HCT116 (cell line): ENCODE data around the gene SENP1. TPM values are rescaled to one million over a fixed set of nuclear protein-coding genes. Genes with fewer than 3 reads are reported as not detected.

Source experiments
- ATAC-seq: fragments of 200-7000 bp; cut with Tn5 transposase; 2 replicates; pipeline ENCODE4 v1.9.1; 2020; ENCODE audit warnings: mild to moderate bottlenecking, moderate library complexity
- BruUV-seq: library from RNA; stranded (reverse); fragments of 400-500 nt; replicated peaks from 2 replicates; lab custom pipeline; 2021; lab: Mats Ljungman, UMichigan
- CTCF ChIA-PET: fragments of 300-600 bp; sonication (Branson Sonifier 250); formaldehyde crosslinking; loops from one replicate; lab custom pipeline; 2021; ENCODE audit warnings: antibody characterized with exemption; lab: Charles Lee
- POLR2A ChIA-PET: fragments of 300-600, 350-600 bp; sonication (Branson Sonifier 250); formaldehyde crosslinking; loops from one replicate; lab custom pipeline; 2021; ENCODE audit warnings: antibody characterized with exemption; lab: Charles Lee
- RAD21 ChIA-PET, 2 experiments: fragments of 300-600 bp; sonication (Branson Sonifier 250); formaldehyde crosslinking; loops; one replicate each; lab custom pipeline; 2023; ENCODE audit warnings: low total read pairs in 2 of 2; ENCODE audit not compliant: uncharacterized antibody in 2 of 2, unreplicated experiment in 2 of 2, low non-redundant PET in 1 of 2; lab: Charles Lee
- DNase-seq: peaks from one replicate; pipeline ENCODE4 v3.0.0-alpha.2; 2010; ENCODE audit warnings: low read depth, low spot score
- H2AFZ ChIP-seq: fragments of 200-600 bp; shearing (Covaris generic), sonication (generic); 2 replicates; pipeline ENCODE4 v1.6.1; 2017; ENCODE audit warnings: low read depth, mixed run types, mixed read lengths, antibody characterized with exemption, low read length; ENCODE audit not compliant: poor library complexity, severe bottlenecking
- H3K27ac ChIP-seq: 2 replicates; pipeline ENCODE4 v1.5.1; 2012; ENCODE audit warnings: low read depth, low read length
- H3K27me3 ChIP-seq: fragments of 200-600 bp; sonication (generic); 2 replicates; pipeline ENCODE4 v1.6.1; 2016; ENCODE audit warnings: mixed run types, low read length, mixed read lengths; ENCODE audit not compliant: insufficient read depth
- H3K36me3 ChIP-seq, 2 experiments: fragments of 200-500 bp in 1 of 2; fragments of 200-600 bp in 1 of 2; sonication (Bioruptor generic) in 1 of 2; sonication (generic) in 1 of 2; 2 replicates each; pipeline versions ENCODE4 v1.5.1 to v1.6.1; 2014 to 2016; ENCODE audit warnings: low read length in 2 of 2, inconsistent platforms in 1 of 2, mixed read lengths in 1 of 2, mixed run types in 1 of 2; ENCODE audit not compliant: insufficient read depth in 2 of 2, control insufficient read depth in 1 of 2
- H3K4me1 ChIP-seq, 2 experiments: fragments of 200-600 bp in 1 of 2; sonication (generic) in 1 of 2; 2 replicates each; pipeline versions ENCODE4 v1.5.1 to v1.6.1; 2012 to 2017; ENCODE audit warnings: low read length in 2 of 2, inconsistent platforms in 1 of 2, mild to moderate bottlenecking in 1 of 2, mixed read lengths in 1 of 2, mixed run types in 1 of 2, moderate library complexity in 1 of 2; ENCODE audit not compliant: insufficient read depth in 2 of 2, control insufficient read depth in 1 of 2
- H3K4me2 ChIP-seq: fragments of 200-600 bp; sonication (generic); 2 replicates; pipeline ENCODE4 v1.6.1; 2017; ENCODE audit warnings: mixed run types, low read length, mixed read lengths
- H3K4me3 ChIP-seq, 2 experiments: fragments of 200-600 bp in 1 of 2; sonication (generic) in 1 of 2; replicated peaks in 1 of 2; 2 replicates each; pipeline ENCODE4 v1.5.1; 2011 to 2016; ENCODE audit warnings: low read length in 2 of 2, control low read depth in 1 of 2, low read depth in 1 of 2, mild to moderate bottlenecking in 1 of 2, mixed read lengths in 1 of 2, mixed run types in 1 of 2
- H3K79me2 ChIP-seq: fragments of 200-600 bp; sonication (generic); 2 replicates; pipeline ENCODE4 v1.6.1; 2017; ENCODE audit warnings: mild to moderate bottlenecking, mixed run types, low read length, moderate library complexity, mixed read lengths; ENCODE audit not compliant: insufficient read depth
- H3K9ac ChIP-seq: fragments of 200-600 bp; sonication (generic); 2 replicates; pipeline ENCODE4 v1.6.1; 2016; ENCODE audit warnings: low read length, mixed read lengths
- H3K9me2 ChIP-seq: fragments of 200-600 bp; sonication (generic), shearing (Covaris generic); 2 replicates; pipeline ENCODE4 v1.6.1; 2017; ENCODE audit warnings: mixed run types, mild to moderate bottlenecking, moderate library complexity; ENCODE audit not compliant: insufficient read depth
- H3K9me3 ChIP-seq, 2 experiments: fragments of 200-500 bp in 1 of 2; fragments of 200-600 bp in 1 of 2; sonication (Bioruptor generic) in 1 of 2; sonication (generic) in 1 of 2; 2 replicates each; pipeline ENCODE4 v1.6.1; 2014 to 2017; ENCODE audit warnings: low read length in 2 of 2, mixed read lengths in 2 of 2, inconsistent platforms in 1 of 2, low read depth in 1 of 2, mild to moderate bottlenecking in 1 of 2, mixed run types in 1 of 2, moderate library complexity in 1 of 2; ENCODE audit not compliant: control insufficient read depth in 1 of 2, insufficient read depth in 1 of 2
- H4K20me1 ChIP-seq: fragments of 200-600 bp; sonication (generic), shearing (Covaris generic); 2 replicates; pipeline ENCODE4 v1.6.1; 2017; ENCODE audit warnings: mixed run types, mild to moderate bottlenecking, moderate library complexity; ENCODE audit not compliant: insufficient read depth
- CBX3 ChIP-seq: IDR thresholded peaks from 2 replicates; pipeline ENCODE4 v1.6.1; 2012; ENCODE audit warnings: low read depth
- CEBPB ChIP-seq: IDR thresholded peaks from 2 replicates; pipeline ENCODE4 v1.6.1; 2012; ENCODE audit warnings: low read depth
- EGR1 ChIP-seq: IDR thresholded peaks from 2 replicates; pipeline ENCODE4 v1.6.1; 2012; ENCODE audit warnings: low read depth
- ELF1 ChIP-seq: IDR thresholded peaks from 2 replicates; pipeline ENCODE4 v1.6.1; 2012; ENCODE audit warnings: low read depth, borderline replicate concordance
- EZH2 ChIP-seq: fragments of 200-600 bp; sonication (generic); IDR thresholded peaks from 2 replicates; pipeline ENCODE4 v1.6.1; 2017; ENCODE audit warnings: antibody characterized with exemption, mixed run types
- EZH2phosphoT487 ChIP-seq: fragments of 200-600 bp; IDR thresholded peaks from 2 replicates; pipeline ENCODE4 v1.6.1; 2018; ENCODE audit warnings: antibody characterized with exemption, borderline replicate concordance
- FOSL1 ChIP-seq: IDR thresholded peaks from 2 replicates; pipeline ENCODE4 v1.6.1; 2012; ENCODE audit warnings: low read depth
- RAD21 ChIP-seq: IDR thresholded peaks from 2 replicates; pipeline ENCODE4 v1.6.1; 2012; ENCODE audit warnings: low read depth, mild to moderate bottlenecking
- SIN3A ChIP-seq: IDR thresholded peaks from 2 replicates; pipeline ENCODE4 v1.6.1; 2012; ENCODE audit warnings: low read depth
- SRF ChIP-seq: IDR thresholded peaks from 2 replicates; pipeline ENCODE4 v1.6.1; 2012; ENCODE audit warnings: low read depth
- TCF7L2 ChIP-seq: IDR thresholded peaks from 2 replicates; pipeline ENCODE4 v1.7.0; 2011; ENCODE audit warnings: borderline replicate concordance, inconsistent platforms; ENCODE audit not compliant: insufficient read depth, insufficient read length; ENCODE audit errors: extremely low read depth
- YY1 ChIP-seq: IDR thresholded peaks from 2 replicates; pipeline ENCODE4 v1.6.1; 2011; ENCODE audit warnings: low read length, low read depth, moderate library complexity, mild to moderate bottlenecking; ENCODE audit not compliant: insufficient replicate concordance; ENCODE audit errors: extremely low read depth
- ZFX ChIP-seq: fragments of 450-650 bp; IDR thresholded peaks from 2 replicates; pipeline ENCODE4 v1.6.1; 2017
- ZNF274 ChIP-seq: fragments of 200-500 bp; sonication (Bioruptor generic); IDR thresholded peaks from 2 replicates; pipeline ENCODE4 v1.6.1; 2014; ENCODE audit warnings: mild to moderate bottlenecking, low read depth, low read length, inconsistent platforms
- intact Hi-C: fragments of 100-400 bp; cut with micrococcal nuclease; formaldehyde crosslinking; loops from 2 replicates; pipeline ENCODE4 v1.10.0; 2022
- total RNA-seq: library from RNA; stranded (reverse); gene quantifications from one replicate; pipeline ENCODE4 v1.2.1, GENCODE V29; 2021; ENCODE audit not compliant: unreplicated experiment
- TF ChIP-seq, protein P1 (sequence below): IDR thresholded peaks from 2 replicates; pipeline ENCODE4 v1.6.1; 2012; ENCODE audit warnings: low read depth
- TF ChIP-seq, protein P2 (sequence below): IDR thresholded peaks from 2 replicates; pipeline ENCODE4 v1.6.1; 2012
- TF ChIP-seq, protein P3 (sequence below), 3 experiments: fragments of 200-600 bp in 1 of 3; sonication (generic) in 1 of 3; IDR thresholded peaks in 2 of 3; conservative IDR thresholded peaks in 1 of 3; 2 replicates each; pipeline ENCODE4 v1.5.1; 2012 to 2017; ENCODE audit warnings: low read depth in 2 of 3, low read length in 2 of 3, antibody characterized with exemption in 1 of 3, borderline replicate concordance in 1 of 3, control low read depth in 1 of 3, mild to moderate bottlenecking in 1 of 3, mixed read lengths in 1 of 3, mixed run types in 1 of 3, moderate library complexity in 1 of 3; ENCODE audit not compliant: insufficient read depth in 1 of 3
- TF ChIP-seq, protein P4 (sequence below): IDR thresholded peaks from 2 replicates; pipeline ENCODE4 v1.6.1; 2012

SENP1 gene
- total RNA-seq, 1 experiment from 2014 or later = 17.7 TPM

DNA sequence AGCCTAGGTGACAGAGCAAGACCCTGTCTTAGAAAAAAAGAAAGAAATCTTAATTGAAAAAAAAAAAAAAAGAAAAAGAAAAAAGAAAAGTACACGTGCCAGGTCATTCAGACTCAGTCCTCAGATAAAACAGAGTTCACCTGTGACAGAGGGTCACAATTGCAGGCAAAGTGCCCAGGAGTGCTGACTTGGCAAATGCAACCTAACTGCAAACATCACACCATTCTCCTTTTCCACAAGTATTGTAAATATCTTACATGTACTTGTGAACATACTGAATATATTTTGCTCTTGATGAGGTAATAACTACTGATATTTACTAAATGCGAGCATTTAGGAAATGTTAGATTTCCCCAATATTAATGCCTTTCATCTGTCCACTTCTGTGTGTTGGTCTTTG is 92.6 kb downstream of the SENP1 start:
- no peak overlapping the region for H3K27ac ChIP-seq
- TF ChIP-seq RAD21 (no peak), EZH2 (no peak), TCF7L2 (no peak), ELF1 (no peak), EZH2phosphoT487 (no peak), FOSL1 (no peak), SRF (no peak), EGR1 (no peak), ZNF274 (no peak), YY1 (no peak), ZFX (no peak), CBX3 (no peak), SIN3A (no peak), CEBPB (no peak)
- TF ChIP-seq, protein P1, sequence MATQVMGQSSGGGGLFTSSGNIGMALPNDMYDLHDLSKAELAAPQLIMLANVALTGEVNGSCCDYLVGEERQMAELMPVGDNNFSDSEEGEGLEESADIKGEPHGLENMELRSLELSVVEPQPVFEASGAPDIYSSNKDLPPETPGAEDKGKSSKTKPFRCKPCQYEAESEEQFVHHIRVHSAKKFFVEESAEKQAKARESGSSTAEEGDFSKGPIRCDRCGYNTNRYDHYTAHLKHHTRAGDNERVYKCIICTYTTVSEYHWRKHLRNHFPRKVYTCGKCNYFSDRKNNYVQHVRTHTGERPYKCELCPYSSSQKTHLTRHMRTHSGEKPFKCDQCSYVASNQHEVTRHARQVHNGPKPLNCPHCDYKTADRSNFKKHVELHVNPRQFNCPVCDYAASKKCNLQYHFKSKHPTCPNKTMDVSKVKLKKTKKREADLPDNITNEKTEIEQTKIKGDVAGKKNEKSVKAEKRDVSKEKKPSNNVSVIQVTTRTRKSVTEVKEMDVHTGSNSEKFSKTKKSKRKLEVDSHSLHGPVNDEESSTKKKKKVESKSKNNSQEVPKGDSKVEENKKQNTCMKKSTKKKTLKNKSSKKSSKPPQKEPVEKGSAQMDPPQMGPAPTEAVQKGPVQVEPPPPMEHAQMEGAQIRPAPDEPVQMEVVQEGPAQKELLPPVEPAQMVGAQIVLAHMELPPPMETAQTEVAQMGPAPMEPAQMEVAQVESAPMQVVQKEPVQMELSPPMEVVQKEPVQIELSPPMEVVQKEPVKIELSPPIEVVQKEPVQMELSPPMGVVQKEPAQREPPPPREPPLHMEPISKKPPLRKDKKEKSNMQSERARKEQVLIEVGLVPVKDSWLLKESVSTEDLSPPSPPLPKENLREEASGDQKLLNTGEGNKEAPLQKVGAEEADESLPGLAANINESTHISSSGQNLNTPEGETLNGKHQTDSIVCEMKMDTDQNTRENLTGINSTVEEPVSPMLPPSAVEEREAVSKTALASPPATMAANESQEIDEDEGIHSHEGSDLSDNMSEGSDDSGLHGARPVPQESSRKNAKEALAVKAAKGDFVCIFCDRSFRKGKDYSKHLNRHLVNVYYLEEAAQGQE = no peak
- TF ChIP-seq, protein P2, sequence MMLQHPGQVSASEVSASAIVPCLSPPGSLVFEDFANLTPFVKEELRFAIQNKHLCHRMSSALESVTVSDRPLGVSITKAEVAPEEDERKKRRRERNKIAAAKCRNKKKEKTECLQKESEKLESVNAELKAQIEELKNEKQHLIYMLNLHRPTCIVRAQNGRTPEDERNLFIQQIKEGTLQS = no peak
- TF ChIP-seq, protein P3, sequence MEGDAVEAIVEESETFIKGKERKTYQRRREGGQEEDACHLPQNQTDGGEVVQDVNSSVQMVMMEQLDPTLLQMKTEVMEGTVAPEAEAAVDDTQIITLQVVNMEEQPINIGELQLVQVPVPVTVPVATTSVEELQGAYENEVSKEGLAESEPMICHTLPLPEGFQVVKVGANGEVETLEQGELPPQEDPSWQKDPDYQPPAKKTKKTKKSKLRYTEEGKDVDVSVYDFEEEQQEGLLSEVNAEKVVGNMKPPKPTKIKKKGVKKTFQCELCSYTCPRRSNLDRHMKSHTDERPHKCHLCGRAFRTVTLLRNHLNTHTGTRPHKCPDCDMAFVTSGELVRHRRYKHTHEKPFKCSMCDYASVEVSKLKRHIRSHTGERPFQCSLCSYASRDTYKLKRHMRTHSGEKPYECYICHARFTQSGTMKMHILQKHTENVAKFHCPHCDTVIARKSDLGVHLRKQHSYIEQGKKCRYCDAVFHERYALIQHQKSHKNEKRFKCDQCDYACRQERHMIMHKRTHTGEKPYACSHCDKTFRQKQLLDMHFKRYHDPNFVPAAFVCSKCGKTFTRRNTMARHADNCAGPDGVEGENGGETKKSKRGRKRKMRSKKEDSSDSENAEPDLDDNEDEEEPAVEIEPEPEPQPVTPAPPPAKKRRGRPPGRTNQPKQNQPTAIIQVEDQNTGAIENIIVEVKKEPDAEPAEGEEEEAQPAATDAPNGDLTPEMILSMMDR (IDR thresholded peaks at IDR 0.05 in 2 of 3, conservative IDR thresholded peaks at IDR 0.05 in 1 of 3; ENCODE audit: borderline replicate concordance in 1 of 3, insufficient read depth in 1 of 3, low read depth in 2 of 3, low read length in 2 of 3) = no peak
- TF ChIP-seq, protein P4, sequence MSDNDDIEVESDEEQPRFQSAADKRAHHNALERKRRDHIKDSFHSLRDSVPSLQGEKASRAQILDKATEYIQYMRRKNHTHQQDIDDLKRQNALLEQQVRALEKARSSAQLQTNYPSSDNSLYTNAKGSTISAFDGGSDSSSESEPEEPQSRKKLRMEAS = no peak
- no peak overlapping the region for H2AFZ ChIP-seq
- H3K79me2 ChIP-seq = no peaks in the 10 kb centered on the region
- no peak for ATAC-seq
- RAD21 ChIA-PET = no interaction called here
- CTCF ChIA-PET = no interaction called here
- POLR2A ChIA-PET = no interaction called here
- H3K9ac ChIP-seq = no peak overlapping the region
- H3K9me3 ChIP-seq = no peaks in the 10 kb centered on the region
- no peak overlapping the region for H3K4me3 ChIP-seq
- no peaks in the 10 kb centered on the region for H3K9me2 ChIP-seq
- no peaks in the 10 kb centered on the region for H3K36me3 ChIP-seq
- no peak overlapping the region for H3K4me2 ChIP-seq
- BruUV-seq = no TSS peak
- no peaks in the 10 kb centered on the region for H4K20me1 ChIP-seq
- H3K27me3 ChIP-seq = peaks cover 24% of the 10 kb centered on the region; the same call in 1 of the 2 replicates
- H3K4me1 ChIP-seq = no peaks in the 10 kb centered on the region
- no peak for DNase-seq
- intact Hi-C loops = no loop called here
